Endothelial cell of umbilical vein (primary cell): ENCODE measurements around the gene CPA4. TPM values are rescaled to one million over a fixed set of nuclear protein-coding genes. Genes with fewer than 3 reads are reported as not detected.

Experiments used
- BruUV-seq: library from RNA; stranded (reverse); fragments of 400-500 nt; replicated peaks from 2 replicates; lab custom pipeline; 2021; lab: Mats Ljungman, UMichigan
- CTCF ChIA-PET: fragments of 300-600, 350-600 bp; sonication (Branson Sonifier 250); formaldehyde crosslinking; loops from one replicate; lab custom pipeline; 2021; ENCODE audit warnings: antibody characterized with exemption, inconsistent platforms; lab: Charles Lee
- POLR2A ChIA-PET: fragments of 300-600, 350-600 bp; sonication (Branson Sonifier 250); formaldehyde crosslinking; loops from one replicate; lab custom pipeline; 2021; ENCODE audit warnings: antibody characterized with exemption, inconsistent platforms; lab: Charles Lee
- DNase-seq: peaks from one replicate; pipeline ENCODE4 v3.0.0-alpha.2; 2011; ENCODE audit warnings: low read depth, low spot score
- FAIRE-seq: peaks from 2 replicates; lab custom pipeline; 2011; peaks lifted over from hg19 to GRCh38; lab: Jason Lieb, UNC
- H2AFZ ChIP-seq: 2 replicates; pipeline ENCODE4 v1.6.0; 2012; ENCODE audit warnings: low read depth, low read length, control low read depth, inconsistent platforms
- H3K27ac ChIP-seq: 2 replicates; pipeline ENCODE4 v1.5.1; 2011; ENCODE audit warnings: low read depth, mild to moderate bottlenecking, control low read depth, low read length, moderate library complexity; ENCODE audit not compliant: insufficient read depth
- H3K27me3 ChIP-seq, 2 experiments: 2 replicates each; pipeline versions ENCODE4 v1.6.0 to v1.6.1; 2011; ENCODE audit warnings: low read length in 2 of 2, mixed read lengths in 1 of 2; ENCODE audit not compliant: control insufficient read depth in 2 of 2, insufficient read depth in 2 of 2
- H3K36me3 ChIP-seq, 2 experiments: 2 replicates in 1 of 2; 3 replicates in 1 of 2; pipeline ENCODE4 v1.5.1; 2011; ENCODE audit warnings: low read length in 2 of 2, mild to moderate bottlenecking in 1 of 2, moderate library complexity in 1 of 2; ENCODE audit not compliant: control insufficient read depth in 2 of 2, insufficient read depth in 2 of 2; ENCODE audit errors: extremely low read depth in 1 of 2
- H3K4me1 ChIP-seq: 3 replicates; pipeline ENCODE4 v1.5.1; 2011; ENCODE audit warnings: mild to moderate bottlenecking, low read length; ENCODE audit not compliant: control insufficient read depth, insufficient read depth; ENCODE audit errors: extremely low read depth
- H3K4me2 ChIP-seq: 2 replicates; pipeline ENCODE4 v1.6.1; 2011; ENCODE audit warnings: low read length, control low read depth, mixed read lengths; ENCODE audit not compliant: insufficient read depth
- H3K4me3 ChIP-seq, 3 experiments: fragments of 200-600 bp in 1 of 3; sonication (generic), shearing (Covaris generic) in 1 of 3; replicated peaks in 1 of 3; 2 replicates each; pipeline ENCODE4 v1.5.1; 2011 to 2016; ENCODE audit warnings: control low read depth in 3 of 3, low read length in 3 of 3, mild to moderate bottlenecking in 2 of 3, inconsistent platforms in 1 of 3, low read depth in 1 of 3, moderate library complexity in 1 of 3; ENCODE audit not compliant: insufficient read depth in 1 of 3
- H3K79me2 ChIP-seq: 2 replicates; pipeline ENCODE4 v1.6.0; 2012; ENCODE audit warnings: low read length, inconsistent platforms; ENCODE audit not compliant: control insufficient read depth, insufficient read depth
- H3K9ac ChIP-seq: replicated peaks from 2 replicates; pipeline ENCODE3; 2011; ENCODE audit warnings: low read length, control low read depth; ENCODE audit not compliant: insufficient read depth; ENCODE audit errors: extremely low read depth
- H3K9me1 ChIP-seq: replicated peaks from 3 replicates; pipeline ENCODE4 v1.6.0; 2011; ENCODE audit warnings: mild to moderate bottlenecking, low read length; ENCODE audit not compliant: control insufficient read depth, insufficient read depth; ENCODE audit errors: extremely low read depth
- H3K9me3 ChIP-seq: replicated peaks from 2 replicates; pipeline ENCODE4 v1.5.1; 2012; ENCODE audit warnings: low read length, inconsistent platforms; ENCODE audit not compliant: control insufficient read depth, insufficient read depth
- H4K20me1 ChIP-seq: replicated peaks from 2 replicates; pipeline ENCODE3; 2011; ENCODE audit warnings: mild to moderate bottlenecking, low read length; ENCODE audit not compliant: control insufficient read depth, insufficient read depth; ENCODE audit errors: extremely low read depth
- EZH2 ChIP-seq: IDR thresholded peaks from 2 replicates; pipeline ENCODE4 v1.6.1; 2012; ENCODE audit warnings: borderline replicate concordance, low read depth, mild to moderate bottlenecking, moderate library complexity, low read length, inconsistent platforms; ENCODE audit not compliant: severe bottlenecking
- FOS ChIP-seq: IDR thresholded peaks from 2 replicates; pipeline ENCODE4 v1.6.1; 2011; ENCODE audit warnings: mild to moderate bottlenecking, low read length, moderate library complexity, borderline replicate concordance; ENCODE audit not compliant: insufficient read depth
- GATA2 ChIP-seq: IDR thresholded peaks from 2 replicates; pipeline ENCODE4 v1.7.0; 2011; ENCODE audit warnings: low read depth, mild to moderate bottlenecking, moderate library complexity, mixed read lengths, low read length; ENCODE audit not compliant: insufficient read length, insufficient read depth
- JUN ChIP-seq: IDR thresholded peaks from 2 replicates; pipeline ENCODE4 v1.6.1; 2011; ENCODE audit warnings: borderline replicate concordance, low read depth; ENCODE audit not compliant: insufficient read length, insufficient read depth
- MAX ChIP-seq: IDR thresholded peaks from 2 replicates; pipeline ENCODE4 v1.6.1; 2011; ENCODE audit not compliant: insufficient read depth, insufficient read length
- MYC ChIP-seq: IDR thresholded peaks from one replicate; pipeline ENCODE4 v1.6.1; 2011; ENCODE audit warnings: mild to moderate bottlenecking, low read depth, low read length
- POLR2A ChIP-seq: IDR thresholded peaks from 2 replicates; pipeline ENCODE4 v1.6.1; 2012; ENCODE audit warnings: low read depth, mild to moderate bottlenecking, control low read depth, low read length
- POLR2AphosphoS5 ChIP-seq: IDR thresholded peaks from 2 replicates; pipeline ENCODE4 v1.6.1; 2012; ENCODE audit warnings: low read depth, mild to moderate bottlenecking, control low read depth, low read length, moderate library complexity; ENCODE audit not compliant: insufficient read depth
- dilution Hi-C: fragments of 300-500 bp; cut with MboI; formaldehyde crosslinking; loops from one replicate; pipeline ENCODE4 v1.15.0; 2019; ENCODE audit warnings: low sequenced_read_pairs; ENCODE audit not compliant: extremely low pct_ligation_motif_present
- intact Hi-C: fragments of 100-400 bp; cut with micrococcal nuclease; formaldehyde crosslinking; loops from one replicate; pipeline ENCODE4 v1.10.0; 2022
- polyA plus RNA-seq, 4 experiments: library from polyadenylated mRNA; depleted of rRNA in 3 of 4; stranded (reverse) in 3 of 4; unstranded in 1 of 4; fragments of >200 nt; gene quantifications; 2 replicates each; pipeline versions ENCODE4 v1.2.1 to v1.2.3, GENCODE V29; 2011 to 2012; ENCODE audit warnings: missing spikeins in 1 of 4
- total RNA-seq: library from RNA; stranded (reverse); gene quantifications from 2 replicates; pipeline ENCODE4 v1.2.3, GENCODE V29; 2021
- TF ChIP-seq, protein P1 (sequence below), 2 donors: IDR thresholded peaks; 1 replicate in 1 of 2; 2 replicates in 1 of 2; pipeline ENCODE4 v1.5.1; 2011; ENCODE audit warnings: low read length in 2 of 2, mild to moderate bottlenecking in 2 of 2, moderate library complexity in 2 of 2, control low read depth in 1 of 2, inconsistent platforms in 1 of 2, low read depth in 1 of 2; ENCODE audit not compliant: insufficient read depth in 1 of 2; ENCODE audit errors: extremely low read depth in 1 of 2

The CPA4 gene
- total and polyA plus RNA-seq, 2 donors (not counting 3 experiments of a cell fraction or from before 2014, with no cell fraction given) = 0.36 TPM; not detected in 1

GRCh38 chr7:130365511-130366441, 72.8 kb downstream of the CPA4 start:
- H3K9me3 ChIP-seq = no peaks in the 10 kb centered on the region
- BruUV-seq = no TSS peak
- no peaks in the 10 kb centered on the region for H3K36me3 ChIP-seq
- no peaks in the 10 kb centered on the region for H3K27me3 ChIP-seq
- no peaks in the 10 kb centered on the region for H3K79me2 ChIP-seq
- no peak for FAIRE-seq
- no peak overlapping the region for H2AFZ ChIP-seq
- H3K27ac ChIP-seq = no peak overlapping the region
- no peak for DNase-seq
- peaks cover 7% of the 10 kb centered on the region for H3K4me1 ChIP-seq
- TF ChIP-seq GATA2 (no peak), JUN (no peak)
- no peak overlapping the region for H3K4me3 ChIP-seq
- POLR2A ChIA-PET = no interaction called here
- CTCF ChIA-PET = interaction anchor here (1.0 kb wide), 1 partner anchor 13 kb away, joined by 4 read pairs; no protein-coding TSS in a partner anchor
- no peak overlapping the region for H3K4me2 ChIP-seq
- no peak overlapping the region for H3K9ac ChIP-seq
- intact Hi-C loops = no loop called here
- no peaks in the 10 kb centered on the region for H4K20me1 ChIP-seq
- dilution Hi-C loops = no loop called here
- no peaks in the 10 kb centered on the region for H3K9me1 ChIP-seq

DNA sequence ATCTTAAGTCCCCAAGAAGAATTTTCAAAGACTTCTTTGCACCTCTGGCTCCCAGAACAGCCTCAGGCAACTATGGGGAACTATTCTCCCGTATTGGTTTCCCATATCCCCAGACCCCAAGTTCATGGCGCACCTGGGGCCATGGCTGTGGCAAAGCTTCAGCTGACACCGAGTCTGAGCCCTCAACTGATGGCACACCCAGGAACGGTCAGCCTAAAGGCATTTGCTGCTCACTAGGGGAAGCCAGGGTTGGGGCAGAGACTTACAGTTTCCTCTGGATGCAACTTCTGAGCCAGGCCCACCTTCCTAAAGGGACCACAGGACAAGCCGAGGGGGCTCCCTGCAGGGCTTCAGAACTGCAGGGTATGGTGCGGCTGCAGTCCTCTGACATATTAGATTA, 73.6 kb downstream of the CPA4 start:
- Histone ChIP-seq H3K79me2 (no peaks in the 10 kb centered on the region), H3K9me1 (no peaks in the 10 kb centered on the region), H2AFZ (no peak overlapping the region), H3K27ac (no peak overlapping the region), H3K4me3 (no peak overlapping the region), H3K27me3 (no peaks in the 10 kb centered on the region), H3K4me1 (peaks cover 7% of the 10 kb centered on the region), H3K9ac (no peak overlapping the region), H3K36me3 (no peaks in the 10 kb centered on the region), H4K20me1 (no peaks in the 10 kb centered on the region), H3K4me2 (no peak overlapping the region), H3K9me3 (no peaks in the 10 kb centered on the region)
- FAIRE-seq = no peak
- intact Hi-C loops = no loop called here
- dilution Hi-C loops = no loop called here
- TF ChIP-seq POLR2A (no peak), MAX (no peak), MYC (no peak), EZH2 (no peak), GATA2 (no peak), POLR2AphosphoS5 (no peak), JUN (no peak), FOS (no peak)
- TF ChIP-seq, protein P1, sequence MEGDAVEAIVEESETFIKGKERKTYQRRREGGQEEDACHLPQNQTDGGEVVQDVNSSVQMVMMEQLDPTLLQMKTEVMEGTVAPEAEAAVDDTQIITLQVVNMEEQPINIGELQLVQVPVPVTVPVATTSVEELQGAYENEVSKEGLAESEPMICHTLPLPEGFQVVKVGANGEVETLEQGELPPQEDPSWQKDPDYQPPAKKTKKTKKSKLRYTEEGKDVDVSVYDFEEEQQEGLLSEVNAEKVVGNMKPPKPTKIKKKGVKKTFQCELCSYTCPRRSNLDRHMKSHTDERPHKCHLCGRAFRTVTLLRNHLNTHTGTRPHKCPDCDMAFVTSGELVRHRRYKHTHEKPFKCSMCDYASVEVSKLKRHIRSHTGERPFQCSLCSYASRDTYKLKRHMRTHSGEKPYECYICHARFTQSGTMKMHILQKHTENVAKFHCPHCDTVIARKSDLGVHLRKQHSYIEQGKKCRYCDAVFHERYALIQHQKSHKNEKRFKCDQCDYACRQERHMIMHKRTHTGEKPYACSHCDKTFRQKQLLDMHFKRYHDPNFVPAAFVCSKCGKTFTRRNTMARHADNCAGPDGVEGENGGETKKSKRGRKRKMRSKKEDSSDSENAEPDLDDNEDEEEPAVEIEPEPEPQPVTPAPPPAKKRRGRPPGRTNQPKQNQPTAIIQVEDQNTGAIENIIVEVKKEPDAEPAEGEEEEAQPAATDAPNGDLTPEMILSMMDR (IDR thresholded peaks at IDR 0.05; ENCODE audit: extremely low read depth in 1 of 2, insufficient read depth in 1 of 2, low read depth in 1 of 2, low read length in 2 of 2) = no peak
- CTCF ChIA-PET = no interaction called here
- BruUV-seq = no TSS peak
- DNase-seq = no peak
- POLR2A ChIA-PET = no interaction called here
